Mucosa of rectum (tissue), 2 donors: Measurements from ENCODE around the gene INPP5B.

Source experiments
- H3K27ac ChIP-seq, 2 donors: one replicate each; pipeline ENCODE4 v1.7.0; 2013; ENCODE audit warnings: inconsistent platforms in 2 of 2, low read depth in 2 of 2, low read length in 2 of 2
- H3K27me3 ChIP-seq, 2 donors: one replicate each; pipeline ENCODE4 v1.7.0; 2013; ENCODE audit warnings: low read length in 2 of 2; ENCODE audit not compliant: control insufficient read depth in 2 of 2, insufficient read depth in 2 of 2
- H3K36me3 ChIP-seq, 2 donors: one replicate each; pipeline ENCODE4 v1.7.0; 2013; ENCODE audit warnings: low read length in 2 of 2; ENCODE audit not compliant: control insufficient read depth in 2 of 2, insufficient read depth in 2 of 2
- H3K4me1 ChIP-seq, 2 donors: one replicate each; pipeline ENCODE4 v1.7.0; 2013; ENCODE audit warnings: low read length in 2 of 2, mild to moderate bottlenecking in 1 of 2; ENCODE audit not compliant: control insufficient read depth in 2 of 2, insufficient read depth in 2 of 2
- H3K4me3 ChIP-seq, 2 donors: one replicate each; pipeline ENCODE4 v1.7.0; 2013; ENCODE audit warnings: low read length in 2 of 2
- H3K9ac ChIP-seq, 2 donors: one replicate each; pipeline ENCODE4 v1.7.0; 2013; ENCODE audit warnings: low read length in 2 of 2, low read depth in 1 of 2, mild to moderate bottlenecking in 1 of 2
- H3K9me3 ChIP-seq, 2 donors: one replicate each; pipeline ENCODE4 v1.7.0; 2013; ENCODE audit warnings: low read length in 2 of 2; ENCODE audit not compliant: control insufficient read depth in 2 of 2
- donor health status: healthy.
- donor health status: Normal muscosa, but diverticular disease.

Gene INPP5B

DNA sequence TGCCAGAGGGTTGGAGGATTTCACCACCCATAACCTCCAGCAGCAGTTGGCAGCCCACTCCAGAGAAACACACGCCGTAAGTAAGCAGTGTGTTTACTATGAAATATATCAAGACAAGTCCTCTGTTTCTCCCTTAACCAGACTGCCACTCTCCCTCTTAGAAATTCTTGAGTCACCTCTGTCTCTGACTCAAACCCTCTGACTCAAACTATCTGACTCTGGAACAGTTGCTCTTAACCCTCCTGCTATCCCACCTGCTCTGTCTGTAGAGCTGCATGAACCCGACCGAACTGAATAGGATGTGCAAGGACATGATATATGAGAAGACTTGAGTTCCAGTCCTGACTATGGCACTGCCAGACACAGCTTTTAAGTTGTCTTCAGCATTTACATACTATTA is 14.1 kb downstream of the INPP5B start:
- no peak overlapping the region for H3K27ac ChIP-seq
- H3K36me3 ChIP-seq, result peaks cover 0 to 2% of the 10 kb centered on the region in 2 donors
- no peak overlapping the region for H3K4me3 ChIP-seq
- H3K27me3 ChIP-seq, result no peaks in the 10 kb centered on the region
- H3K9ac ChIP-seq, result no peak overlapping the region
- H3K9me3 ChIP-seq, result no peaks in the 10 kb centered on the region
- H3K4me1 ChIP-seq, result peaks cover 7 to 13% of the 10 kb centered on the region in 2 donors

DNA sequence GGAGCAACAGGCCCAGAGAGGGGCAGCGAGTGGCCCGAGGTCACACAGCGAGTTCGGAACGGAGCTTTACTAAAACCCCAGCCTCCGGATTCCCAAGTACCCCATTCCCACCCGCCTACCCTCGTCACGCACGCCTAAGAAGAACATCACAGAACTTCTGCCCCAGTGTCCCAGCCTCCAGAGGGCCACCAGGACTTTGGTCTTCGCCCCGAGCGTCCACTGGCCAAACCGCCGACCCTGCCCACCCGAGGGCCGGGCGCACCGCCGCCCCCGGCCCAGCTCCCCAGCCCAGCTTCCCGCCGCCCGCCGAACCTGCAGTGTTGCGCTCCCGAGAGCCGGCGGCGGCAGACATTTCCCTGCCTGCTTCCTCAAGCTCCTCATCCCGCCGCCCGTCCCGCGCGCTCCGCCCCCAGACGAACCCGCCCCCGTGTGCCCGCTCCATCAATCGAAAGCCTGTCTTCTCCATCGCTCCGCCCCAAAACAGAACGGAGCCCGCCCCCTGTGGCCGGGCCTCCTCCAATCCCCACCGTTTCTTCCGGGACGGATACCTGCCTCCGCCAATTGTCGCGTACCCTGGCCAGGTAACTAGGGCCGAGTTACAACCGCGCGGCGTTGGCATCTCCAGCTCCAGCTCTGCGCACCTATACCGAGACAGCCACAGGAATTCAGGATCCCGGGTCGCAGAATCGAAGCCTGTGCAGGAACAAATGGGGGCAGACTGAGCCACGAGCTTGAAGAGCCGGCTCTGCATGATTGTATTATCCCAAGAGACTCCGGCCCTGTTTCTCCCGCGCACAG is 15.3 kb downstream of the INPP5B start:
- Histone ChIP-seq H3K9me3 (no peaks in the 10 kb centered on the region), H3K9ac (peak overlapping the region; percentile 68 to 85), H3K36me3 (peaks cover 0 to 2% of the 10 kb centered on the region in 2 donors)

GRCh38 chr1:37931102-37931360 is 15.8 kb downstream of the INPP5B start:
- no peaks in the 10 kb centered on the region for H3K9me3 ChIP-seq
- H3K4me1 ChIP-seq, result peaks cover 7 to 13% of the 10 kb centered on the region in 2 donors
- H3K36me3 ChIP-seq, result peaks cover 0 to 2% of the 10 kb centered on the region in 2 donors
- H3K27me3 ChIP-seq, result no peaks in the 10 kb centered on the region
- H3K4me3 ChIP-seq, result peak overlapping the region; percentile 90 to 95
- H3K9ac ChIP-seq, result peak overlapping the region; percentile 68 to 85
- peak overlapping the region in 1 of 2 donors; percentile 56 for H3K27ac ChIP-seq

More for the DNA sequence above, 15.3 kb downstream of the INPP5B start:
- Histone ChIP-seq H3K4me1 (peaks cover 7 to 13% of the 10 kb centered on the region in 2 donors), H3K27ac (peak overlapping the region; percentile 29 to 56), H3K4me3 (peak overlapping the region; percentile 90 to 95), H3K27me3 (no peaks in the 10 kb centered on the region)

DNA sequence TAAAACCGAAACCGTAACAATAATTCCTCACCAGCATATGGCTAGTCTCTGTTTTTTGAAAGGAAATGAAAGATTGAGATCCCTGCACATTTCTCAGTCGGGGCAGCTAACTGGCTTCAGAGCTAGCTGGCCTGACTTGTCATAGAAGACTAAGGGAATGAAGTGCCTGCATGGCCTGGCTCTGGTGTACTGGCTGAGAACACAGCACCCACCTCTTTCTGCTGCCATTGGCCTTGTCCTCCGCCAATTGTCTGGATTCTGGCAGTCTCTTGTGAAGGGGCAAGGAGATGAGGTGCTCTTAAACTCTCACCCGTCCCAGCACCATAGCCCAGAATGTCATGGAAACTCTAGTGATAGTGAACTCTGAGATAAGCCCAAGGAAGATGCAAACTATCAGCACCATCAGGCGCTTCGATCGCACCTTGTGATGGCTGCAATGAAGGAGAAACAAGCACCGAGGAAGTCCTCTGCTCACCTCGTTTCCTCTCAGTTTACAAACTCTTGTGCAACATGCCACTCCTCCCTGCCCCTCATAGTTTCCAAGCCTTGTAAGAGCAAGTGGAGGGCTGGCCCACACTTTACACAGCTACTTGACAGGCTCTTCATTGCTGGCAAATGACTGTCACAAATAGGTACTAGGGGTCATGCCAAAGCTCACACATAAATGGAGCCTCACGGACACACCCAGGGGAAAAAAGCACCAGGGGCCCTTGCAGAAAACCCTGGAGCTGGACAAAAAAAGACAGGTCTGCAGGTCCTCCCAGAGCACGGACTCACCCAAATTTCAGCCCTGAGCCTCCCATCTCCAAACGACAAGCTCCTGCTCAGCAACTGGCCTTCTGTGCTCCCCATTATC is 16.4 kb downstream of the INPP5B start:
- Histone ChIP-seq H3K4me3 (peak overlapping the region; percentile 90 to 95), H3K9ac (peak overlapping the region; percentile 68 to 85), H3K9me3 (no peaks in the 10 kb centered on the region), H3K36me3 (peaks cover 0 to 2% of the 10 kb centered on the region in 2 donors), H3K27me3 (no peaks in the 10 kb centered on the region), H3K4me1 (peaks cover 7 to 13% of the 10 kb centered on the region in 2 donors), H3K27ac (no peak overlapping the region)

DNA sequence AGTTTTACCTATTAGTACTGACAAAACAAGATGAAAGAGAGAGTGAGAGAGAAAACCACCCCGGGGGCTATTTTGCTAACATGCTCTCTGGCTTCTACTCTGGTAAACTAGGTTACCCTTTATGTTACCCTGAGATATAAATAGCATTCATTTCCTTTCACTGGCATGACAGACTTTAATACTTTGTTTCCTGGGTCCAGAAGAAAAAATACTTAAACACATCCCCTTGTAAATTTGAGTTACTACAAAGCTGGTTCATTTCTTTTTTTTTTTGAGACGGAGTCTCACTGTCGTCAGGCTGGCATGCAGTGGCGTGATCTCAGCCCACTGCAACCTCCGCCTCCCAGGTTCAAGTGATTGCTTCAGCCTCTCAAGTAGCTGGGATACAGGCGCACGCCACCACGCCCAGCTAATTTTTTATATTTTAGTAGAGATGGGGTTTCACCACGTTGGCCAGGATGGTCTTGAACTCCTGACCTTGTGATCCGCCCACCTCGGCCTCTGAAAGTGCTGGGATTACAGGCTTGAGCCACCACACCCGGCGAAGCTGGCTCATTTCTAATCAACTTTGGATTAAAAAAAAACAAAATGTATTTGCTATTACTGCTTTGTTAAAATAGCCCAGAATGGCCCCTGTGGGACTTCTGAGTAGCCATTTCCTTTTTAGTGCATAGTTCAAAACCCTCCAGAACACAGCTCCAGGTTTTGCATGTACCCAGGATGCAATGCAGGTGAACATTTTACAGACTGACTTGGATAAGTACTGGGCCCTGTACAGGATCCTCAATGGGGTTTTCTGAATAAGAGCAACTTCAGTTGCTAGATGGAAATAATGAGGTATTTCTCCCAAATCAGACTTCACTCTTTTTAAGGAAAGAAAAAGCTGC is 20.6 kb downstream of the INPP5B start:
- H3K9ac ChIP-seq, result no peak overlapping the region
- H3K9me3 ChIP-seq, result no peaks in the 10 kb centered on the region
- no peak overlapping the region for H3K4me3 ChIP-seq
- peaks cover 2 to 4% of the 10 kb centered on the region in 2 donors for H3K36me3 ChIP-seq
- H3K4me1 ChIP-seq, result peaks cover 6 to 8% of the 10 kb centered on the region in 2 donors
- no peak overlapping the region for H3K27ac ChIP-seq
- no peaks in the 10 kb centered on the region for H3K27me3 ChIP-seq

DNA sequence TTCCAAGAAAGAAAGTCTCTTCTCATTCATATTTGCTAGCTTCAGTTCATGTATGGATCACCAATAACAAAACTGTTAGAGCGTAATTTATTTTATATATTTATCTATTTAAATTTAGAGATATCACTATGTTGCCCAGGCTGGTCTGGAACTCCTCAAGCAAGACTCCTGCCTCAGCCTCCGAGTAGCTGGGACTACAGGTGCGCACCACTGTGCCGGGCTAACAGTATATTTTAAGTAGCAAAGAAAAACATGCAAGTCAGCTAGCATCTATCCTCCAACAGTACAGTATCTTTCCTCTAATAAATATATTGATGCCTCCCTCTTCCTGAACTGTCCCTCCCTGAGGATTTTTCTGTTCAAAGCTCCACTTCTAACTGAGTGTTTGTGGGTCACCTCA is 21.5 kb downstream of the INPP5B start:
- H3K4me3 ChIP-seq, result no peak overlapping the region
- H3K27ac ChIP-seq, result no peak overlapping the region
- H3K27me3 ChIP-seq, result no peaks in the 10 kb centered on the region
- H3K9me3 ChIP-seq, result no peaks in the 10 kb centered on the region
- no peak overlapping the region for H3K9ac ChIP-seq
- no peaks in the 10 kb centered on the region for H3K4me1 ChIP-seq
- peaks cover 2 to 4% of the 10 kb centered on the region in 2 donors for H3K36me3 ChIP-seq

DNA sequence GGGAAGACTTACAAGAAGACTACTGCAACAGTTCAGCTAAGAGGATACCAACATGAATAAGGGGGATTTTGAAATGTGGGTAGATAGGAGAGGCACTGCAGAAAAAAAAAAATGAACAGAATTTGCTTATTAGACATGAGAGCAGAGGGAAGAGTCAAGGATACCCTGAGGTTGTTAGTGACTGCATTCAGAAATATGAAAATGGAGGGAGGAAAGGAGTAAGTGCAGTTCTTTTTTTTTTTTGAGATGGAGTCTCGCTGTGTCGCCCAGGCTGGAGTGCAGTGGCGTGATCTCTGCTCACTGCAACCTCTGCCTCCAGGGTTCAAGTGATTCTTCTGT is 23.3 kb downstream of the INPP5B start:
- no peak overlapping the region for H3K9ac ChIP-seq
- no peak overlapping the region for H3K27ac ChIP-seq

GRCh38 chr1:37922767-37923550 is 23.9 kb downstream of the INPP5B start:
- Histone ChIP-seq H3K4me3 (no peak overlapping the region), H3K4me1 (no peaks in the 10 kb centered on the region), H3K9me3 (no peaks in the 10 kb centered on the region), H3K27ac (no peak overlapping the region), H3K36me3 (peaks cover 4 to 7% of the 10 kb centered on the region in 2 donors), H3K9ac (no peak overlapping the region), H3K27me3 (no peaks in the 10 kb centered on the region)

More for the DNA sequence above, 23.3 kb downstream of the INPP5B start:
- H3K9me3 ChIP-seq, result no peaks in the 10 kb centered on the region
- peaks cover 4 to 7% of the 10 kb centered on the region in 2 donors for H3K36me3 ChIP-seq
- H3K4me1 ChIP-seq, result no peaks in the 10 kb centered on the region
- no peaks in the 10 kb centered on the region for H3K27me3 ChIP-seq
- H3K4me3 ChIP-seq, result no peak overlapping the region

DNA sequence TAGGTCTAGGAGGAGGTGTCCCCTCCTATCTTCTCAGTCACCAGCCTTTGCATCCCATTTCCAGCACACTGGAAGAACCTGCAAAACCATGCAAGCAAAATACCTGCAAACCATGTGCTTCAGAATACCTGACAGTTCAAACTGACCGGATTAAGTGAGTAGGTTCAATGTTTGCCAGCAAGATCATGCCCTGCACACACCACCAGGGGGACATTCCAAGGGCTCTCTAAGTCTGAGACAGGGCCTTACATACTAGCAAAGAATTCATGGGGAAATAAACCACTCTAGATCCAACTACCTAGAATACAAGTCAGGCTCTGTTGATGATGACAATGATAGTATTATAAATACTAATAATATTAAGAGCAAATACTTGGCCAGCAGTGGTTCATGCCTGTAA is 27.6 kb downstream of the INPP5B start:
- Histone ChIP-seq H3K27me3 (no peaks in the 10 kb centered on the region), H3K4me3 (no peak overlapping the region), H3K36me3 (peaks cover 4 to 7% of the 10 kb centered on the region in 2 donors), H3K4me1 (peaks cover 0 to 5% of the 10 kb centered on the region in 2 donors), H3K27ac (no peak overlapping the region), H3K9me3 (no peaks in the 10 kb centered on the region), H3K9ac (no peak overlapping the region)
